Neural progenitor cell (in vitro differentiated cells): ENCODE results near the gene HSPBAP1. TPM values are rescaled to one million over a fixed set of nuclear protein-coding genes. Genes with fewer than 3 reads are reported as not detected.

ENCODE experiments used
- DNase-seq: peaks from one replicate; pipeline ENCODE4 v3.0.0-alpha.2; 2016; ENCODE audit warnings: low spot score
- H2AFZ ChIP-seq: fragments of 200-600 bp; sonication (generic); replicated peaks from 2 replicates; pipeline ENCODE4 v1.6.1; 2016; ENCODE audit warnings: antibody characterized with exemption
- H3F3A ChIP-seq: fragments of 200-600 bp; sonication (generic); 2 replicates; pipeline ENCODE4 v1.6.1; 2016; ENCODE audit warnings: antibody characterized with exemption, low read depth
- H3K27ac ChIP-seq: fragments of 200-600 bp; sonication (generic); 2 replicates; pipeline ENCODE4 v1.5.1; 2016; ENCODE audit warnings: mild to moderate bottlenecking
- H3K27me3 ChIP-seq: fragments of 200-600 bp; sonication (generic); 2 replicates; pipeline ENCODE4 v1.6.1; 2016; ENCODE audit warnings: mild to moderate bottlenecking, moderate library complexity
- H3K36me3 ChIP-seq: fragments of 200-600 bp; sonication (generic); 2 replicates; pipeline ENCODE4 v1.5.1; 2016
- H3K4me1 ChIP-seq: fragments of 200-600 bp; sonication (generic); 2 replicates; pipeline ENCODE4 v1.6.1; 2016; ENCODE audit warnings: mixed run types
- H3K4me2 ChIP-seq: fragments of 200-600 bp; sonication (generic); 2 replicates; pipeline ENCODE4 v1.6.1; 2016
- H3K4me3 ChIP-seq: fragments of 200-600 bp; sonication (generic); 2 replicates; pipeline ENCODE4 v1.5.1; 2016
- H3K79me2 ChIP-seq: fragments of 200-600 bp; sonication (generic); 2 replicates; pipeline ENCODE4 v1.6.1; 2016; ENCODE audit warnings: low read depth
- H3K9ac ChIP-seq: fragments of 200-600 bp; sonication (generic); 2 replicates; pipeline ENCODE4 v1.6.1; 2016
- H3K9me3 ChIP-seq: fragments of 200-600 bp; sonication (generic); 2 replicates; pipeline ENCODE4 v1.5.1; 2016; ENCODE audit warnings: low read depth
- H4K20me1 ChIP-seq: fragments of 200-600 bp; sonication (generic); 2 replicates; pipeline ENCODE4 v1.6.1; 2016; ENCODE audit warnings: low read depth
- H3K27ac Mint-ChIP-seq: 3 replicates; pipeline ENCODE4 v1.8.0; 2021; ENCODE audit warnings: mixed read lengths
- H3K27me3 Mint-ChIP-seq: 2 replicates; pipeline ENCODE4 v1.8.0; 2022; ENCODE audit warnings: low read depth, mild to moderate bottlenecking, inconsistent platforms, moderate library complexity, mixed read lengths; ENCODE audit not compliant: insufficient read depth
- H3K36me3 Mint-ChIP-seq: 3 replicates; pipeline ENCODE4 v1.8.0; 2021; ENCODE audit warnings: mixed read lengths
- H3K4me1 Mint-ChIP-seq: 3 replicates; pipeline ENCODE4 v1.8.0; 2021; ENCODE audit warnings: mixed read lengths
- H3K4me3 Mint-ChIP-seq: 3 replicates; pipeline ENCODE4 v1.8.0; 2021; ENCODE audit warnings: mild to moderate bottlenecking, moderate library complexity, mixed read lengths
- H3K9me3 Mint-ChIP-seq: 3 replicates; pipeline ENCODE4 v1.8.0; 2020; ENCODE audit warnings: mixed read lengths
- EZH2 ChIP-seq: fragments of 200-600 bp; sonication (generic); IDR thresholded peaks from 2 replicates; pipeline ENCODE4 v1.6.1; 2017; ENCODE audit warnings: antibody characterized with exemption, mild to moderate bottlenecking, moderate library complexity
- EZH2phosphoT487 ChIP-seq: fragments of 200-600 bp; sonication (generic); IDR thresholded peaks from 2 replicates; pipeline ENCODE4 v1.6.1; 2017; ENCODE audit warnings: antibody characterized with exemption
- total RNA-seq: library from RNA; depleted of rRNA; stranded (reverse); fragments of >200 nt; gene quantifications from 2 replicates; pipeline ENCODE4 v1.2.3, GENCODE V29; 2015; ENCODE audit warnings: low replicate concordance
- TF ChIP-seq, protein P1 (sequence below): fragments of 200-600 bp; sonication (generic); IDR thresholded peaks from 2 replicates; pipeline ENCODE4 v1.5.1; 2017; ENCODE audit warnings: antibody characterized with exemption, mild to moderate bottlenecking

The HSPBAP1 gene
- total RNA-seq, 1 donor from 2014 or later: 15.0 TPM

DNA sequence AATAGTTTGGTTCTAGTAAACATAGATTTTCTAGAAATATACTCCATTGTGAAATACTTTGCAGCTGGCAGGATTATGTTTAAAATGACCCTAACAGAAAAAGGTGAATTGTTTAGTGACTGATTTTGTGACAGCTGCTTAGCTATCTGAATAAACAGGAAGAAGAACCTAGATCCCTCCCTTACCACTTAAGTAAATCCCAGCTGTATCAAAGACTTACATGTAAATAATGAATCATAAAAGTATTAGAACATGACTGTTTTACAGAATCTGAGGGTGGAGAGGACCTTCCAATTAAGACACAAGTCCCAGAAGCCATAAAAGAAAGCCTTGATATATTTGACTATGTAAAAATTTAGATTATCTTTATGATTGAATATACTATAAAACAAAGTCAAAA, 17.1 kb upstream of the HSPBAP1 start:
- Histone ChIP-seq H3K9ac (no peak overlapping the region), H3K79me2 (no peaks in the 10 kb centered on the region), H3K4me2 (no peak overlapping the region), H3F3A (no peaks in the 10 kb centered on the region), H2AFZ (no peak overlapping the region), H3K4me3 (no peak overlapping the region), H4K20me1 (no peaks in the 10 kb centered on the region), H3K27ac (no peak overlapping the region), H3K4me1 (no peaks in the 10 kb centered on the region), H3K27me3 (no peaks in the 10 kb centered on the region), H3K36me3 (no peaks in the 10 kb centered on the region), H3K9me3 (no peaks in the 10 kb centered on the region)
- no peak overlapping the region for H3K4me3 Mint-ChIP-seq
- no peaks in the 10 kb centered on the region for H3K9me3 Mint-ChIP-seq
- no peaks in the 10 kb centered on the region for H3K4me1 Mint-ChIP-seq
- no peak overlapping the region for H3K27ac Mint-ChIP-seq
- no peaks in the 10 kb centered on the region for H3K36me3 Mint-ChIP-seq
- TF ChIP-seq EZH2: no peak
- DNase-seq: no peak
- H3K27me3 Mint-ChIP-seq: no peaks in the 10 kb centered on the region

- Histone ChIP-seq H3K27me3 (no peaks in the 10 kb centered on the region), H3K27ac (no peak overlapping the region), H3F3A (no peaks in the 10 kb centered on the region), H3K9ac (no peak overlapping the region), H3K79me2 (no peaks in the 10 kb centered on the region), H4K20me1 (no peaks in the 10 kb centered on the region), H3K36me3 (no peaks in the 10 kb centered on the region), H3K4me1 (no peaks in the 10 kb centered on the region), H3K9me3 (no peaks in the 10 kb centered on the region), H2AFZ (no peak overlapping the region), H3K4me2 (no peak overlapping the region), H3K4me3 (no peak overlapping the region)
- Mint-ChIP-seq H3K27me3 (no peaks in the 10 kb centered on the region), H3K36me3 (peaks cover 4% of the 10 kb centered on the region), H3K27ac (no peak overlapping the region), H3K4me1 (no peaks in the 10 kb centered on the region), H3K9me3 (no peaks in the 10 kb centered on the region), H3K4me3 (no peak overlapping the region)
- no peak for DNase-seq
- TF ChIP-seq EZH2 (no peak), EZH2phosphoT487 (no peak)
- TF ChIP-seq, protein P1, sequence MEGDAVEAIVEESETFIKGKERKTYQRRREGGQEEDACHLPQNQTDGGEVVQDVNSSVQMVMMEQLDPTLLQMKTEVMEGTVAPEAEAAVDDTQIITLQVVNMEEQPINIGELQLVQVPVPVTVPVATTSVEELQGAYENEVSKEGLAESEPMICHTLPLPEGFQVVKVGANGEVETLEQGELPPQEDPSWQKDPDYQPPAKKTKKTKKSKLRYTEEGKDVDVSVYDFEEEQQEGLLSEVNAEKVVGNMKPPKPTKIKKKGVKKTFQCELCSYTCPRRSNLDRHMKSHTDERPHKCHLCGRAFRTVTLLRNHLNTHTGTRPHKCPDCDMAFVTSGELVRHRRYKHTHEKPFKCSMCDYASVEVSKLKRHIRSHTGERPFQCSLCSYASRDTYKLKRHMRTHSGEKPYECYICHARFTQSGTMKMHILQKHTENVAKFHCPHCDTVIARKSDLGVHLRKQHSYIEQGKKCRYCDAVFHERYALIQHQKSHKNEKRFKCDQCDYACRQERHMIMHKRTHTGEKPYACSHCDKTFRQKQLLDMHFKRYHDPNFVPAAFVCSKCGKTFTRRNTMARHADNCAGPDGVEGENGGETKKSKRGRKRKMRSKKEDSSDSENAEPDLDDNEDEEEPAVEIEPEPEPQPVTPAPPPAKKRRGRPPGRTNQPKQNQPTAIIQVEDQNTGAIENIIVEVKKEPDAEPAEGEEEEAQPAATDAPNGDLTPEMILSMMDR: no peak
These were observed 10.3 kb upstream of the HSPBAP1 start for GRCh38 chr3:122803977-122804376.

- Histone ChIP-seq H3K79me2 (peaks cover 11% of the 10 kb centered on the region), H4K20me1 (no peaks in the 10 kb centered on the region), H3K4me1 (no peaks in the 10 kb centered on the region), H2AFZ (no peak overlapping the region), H3K9me3 (no peaks in the 10 kb centered on the region), H3K9ac (no peak overlapping the region), H3K27ac (no peak overlapping the region), H3K4me2 (no peak overlapping the region), H3F3A (no peaks in the 10 kb centered on the region), H3K36me3 (no peaks in the 10 kb centered on the region), H3K4me3 (no peak overlapping the region), H3K27me3 (no peaks in the 10 kb centered on the region)
- Mint-ChIP-seq H3K36me3 (peaks cover 4% of the 10 kb centered on the region), H3K4me1 (no peaks in the 10 kb centered on the region), H3K4me3 (no peak overlapping the region), H3K27ac (no peak overlapping the region), H3K9me3 (no peaks in the 10 kb centered on the region), H3K27me3 (no peaks in the 10 kb centered on the region)
- TF ChIP-seq EZH2phosphoT487 (no peak), EZH2 (no peak)
- TF ChIP-seq, protein P1: no peak
- no peak for DNase-seq
These were observed 8.7 kb upstream of the HSPBAP1 start for GRCh38 chr3:122802323-122802722.

DNA sequence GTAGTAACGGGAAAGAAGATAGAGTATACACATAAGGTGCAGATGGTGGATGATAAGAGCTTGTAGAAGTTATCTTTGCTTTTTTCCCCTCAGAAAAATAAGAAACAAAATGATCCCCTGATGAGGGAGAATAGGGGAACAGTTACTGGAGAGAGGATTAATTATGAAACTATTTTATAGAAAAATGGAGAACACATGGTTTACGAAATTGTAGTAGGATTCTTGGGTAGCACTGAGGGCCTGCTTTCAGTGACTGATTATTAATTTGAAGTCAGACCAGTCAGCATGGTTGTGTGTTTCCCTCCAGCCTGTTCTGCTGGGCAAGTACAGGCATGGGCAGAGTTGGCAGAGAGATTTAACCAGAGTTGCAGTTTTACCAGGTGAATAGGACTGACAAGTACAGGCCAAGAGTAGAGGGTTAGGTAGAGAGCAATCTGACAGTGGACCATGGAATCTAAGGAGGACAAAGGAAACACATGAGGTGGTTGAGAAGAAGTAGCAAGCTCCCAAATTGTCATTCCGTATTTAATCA, 7.1 kb upstream of the HSPBAP1 start:
- H3K4me3 ChIP-seq: no peak overlapping the region

More for the DNA sequence above, 7.1 kb upstream of the HSPBAP1 start:
- Mint-ChIP-seq H3K27me3 (no peaks in the 10 kb centered on the region), H3K9me3 (no peaks in the 10 kb centered on the region), H3K36me3 (peaks cover 11% of the 10 kb centered on the region), H3K4me1 (peaks cover 10% of the 10 kb centered on the region), H3K4me3 (no peak overlapping the region), H3K27ac (no peak overlapping the region)
- peaks cover 4% of the 10 kb centered on the region for H3F3A ChIP-seq
- peaks cover 11% of the 10 kb centered on the region for H3K27me3 ChIP-seq
- peaks cover 7% of the 10 kb centered on the region for H3K4me1 ChIP-seq
- peaks cover 27% of the 10 kb centered on the region for H3K79me2 ChIP-seq
- H3K9ac ChIP-seq: no peak overlapping the region
- no peak overlapping the region for H3K4me2 ChIP-seq
- no peaks in the 10 kb centered on the region for H3K9me3 ChIP-seq
- TF ChIP-seq, protein P1: no peak
- no peak for TF ChIP-seq EZH2
- no peak for TF ChIP-seq EZH2phosphoT487
- H3K36me3 ChIP-seq: no peaks in the 10 kb centered on the region
- H3K27ac ChIP-seq: no peak overlapping the region
- H4K20me1 ChIP-seq: no peaks in the 10 kb centered on the region
- DNase-seq: no peak
- H2AFZ ChIP-seq: no peak overlapping the region
